ENCODE results near the gene MRPS18A.

- TF ChIP-seq CTCF (IDR thresholded peaks at IDR 0.05) (no peak), POLR2AphosphoS5 (IDR thresholded peaks at IDR 0.05; ENCODE audit: insufficient read depth in 1 of 2, low read depth in 1 of 2) (no peak)
Measured at GRCh38 chr6:43730634-43731033, 43.0 kb upstream of the MRPS18A start.

Measured in vagina (tissue), 2 donors.